HG03045 (cell line): Measurements from ENCODE around the gene JOSD2.
A peak's percentile ranks its signal among the peaks of the same experiment; 100 is the strongest.
"Not testable (repeated sequence)": the region's sequence is repeated elsewhere in the genome, so short reads cannot be mapped to it uniquely, and the experiment has no call there.

ENCODE experiments used
- ATAC-seq: cut with Tn5 transposase; IDR thresholded peaks from one replicate; pipeline ENCODE4 v1.9.1; 2021; ENCODE audit warnings: mild to moderate bottlenecking, moderate library complexity; ENCODE audit not compliant: unreplicated experiment

JOSD2 gene

GRCh38 chr19:50478901-50479715 lies 31.9 kb downstream of the JOSD2 start:
- no peak for ATAC-seq

GRCh38 chr19:50477751-50478515 lies 33.1 kb downstream of the JOSD2 start:
- ATAC-seq: no peak

GRCh38 chr19:50476907-50477238 lies 34.1 kb downstream of the JOSD2 start:
- ATAC-seq: no peak

- ATAC-seq: peak; percentile 70
These were observed 34.6 kb downstream of the JOSD2 start, which contains the start of the genes EMC10 and GARIN5A for GRCh38 chr19:50476224-50476906. EMC10 (plus strand) TSS chr19:50476507; CDS start chr19:50476545, 38 bp downstream. GARIN5A (minus strand) TSS chr19:50476848; CDS start chr19:50476388, 460 bp downstream.

GRCh38 chr19:50475736-50476223 lies 35.2 kb downstream of the JOSD2 start:
- ATAC-seq: peak; percentile 24

- ATAC-seq: no peak
These were observed 35.9 kb downstream of the JOSD2 start for GRCh38 chr19:50475101-50475568.

- not testable (repeated sequence) for ATAC-seq
These were observed 37.7 kb downstream of the JOSD2 start for GRCh38 chr19:50473336-50473735.

- no peak for ATAC-seq
These were observed 42.2 kb downstream of the JOSD2 start for GRCh38 chr19:50468818-50469217.

GRCh38 chr19:50467566-50467965 lies 43.4 kb downstream of the JOSD2 start:
- ATAC-seq: no peak

GRCh38 chr19:50466706-50467039 lies 44.3 kb downstream of the JOSD2 start:
- ATAC-seq: no peak

- ATAC-seq: no peak
These were observed 44.8 kb downstream of the JOSD2 start for GRCh38 chr19:50465986-50466705.

GRCh38 chr19:50465000-50465399 lies 46.0 kb downstream of the JOSD2 start:
- no peak for ATAC-seq

- no peak for ATAC-seq
These were observed 46.6 kb downstream of the JOSD2 start for GRCh38 chr19:50464348-50464747.

GRCh38 chr19:50462970-50463369 lies 48.0 kb downstream of the JOSD2 start:
- no peak for ATAC-seq

GRCh38 chr19:50461066-50461875 lies 49.7 kb downstream of the JOSD2 start:
- no peak for ATAC-seq

GRCh38 chr19:50460161-50460765 lies 50.7 kb downstream of the JOSD2 start:
- ATAC-seq: no peak

- ATAC-seq: no peak
These were observed 51.4 kb downstream of the JOSD2 start for GRCh38 chr19:50459638-50460037.

GRCh38 chr19:50459067-50459456 lies 51.9 kb downstream of the JOSD2 start:
- ATAC-seq: no peak

GRCh38 chr19:50458396-50459066 lies 52.5 kb downstream of the JOSD2 start:
- ATAC-seq: no peak
